Thyroid gland (tissue), 4 donors: ENCODE data around the gene RALB.

Experiments used
- CTCF ChIP-seq, 6 experiments: fragments of 200-600 bp in 3 of 6; fragments of 450-650 bp in 3 of 6; sonication (generic) in 3 of 6; IDR thresholded peaks; one replicate each; pipeline ENCODE4 v1.5.1; 2016 to 2019; ENCODE audit warnings: antibody characterized with exemption in 6 of 6, mild to moderate bottlenecking in 2 of 6, inconsistent platforms in 1 of 6, moderate library complexity in 1 of 6
- POLR2A ChIP-seq, 2 donors: fragments of 450-650 bp; IDR thresholded peaks; one replicate each; pipeline ENCODE4 v1.6.1; 2017; ENCODE audit warnings: antibody characterized with exemption in 2 of 2, mild to moderate bottlenecking in 2 of 2, moderate library complexity in 1 of 2

- no peak for TF ChIP-seq POLR2A (IDR thresholded peaks at IDR 0.05)
- TF ChIP-seq CTCF (IDR thresholded peaks at IDR 0.05): no peak
Measured at GRCh38 chr2:120291401-120292311, 39.0 kb downstream of the RALB start.
